HG02885 (cell line): ENCODE results near the gene JAKMIP1.

Source experiments
- ATAC-seq: cut with Tn5 transposase; IDR thresholded peaks from one replicate; pipeline ENCODE4 v1.9.1; 2021; ENCODE audit warnings: mild to moderate bottlenecking; ENCODE audit not compliant: unreplicated experiment, poor library complexity

Gene JAKMIP1

GRCh38 chr4:6123976-6124375 lies 76.4 kb downstream of the JAKMIP1 start:
- ATAC-seq = no peak

GRCh38 chr4:6123541-6123940 lies 76.8 kb downstream of the JAKMIP1 start:
- no peak for ATAC-seq

GRCh38 chr4:6123116-6123515 lies 77.2 kb downstream of the JAKMIP1 start:
- ATAC-seq = no peak

- ATAC-seq = no peak
These were observed 77.9 kb downstream of the JAKMIP1 start for GRCh38 chr4:6122496-6122895.

- no peak for ATAC-seq
These were observed 78.4 kb downstream of the JAKMIP1 start for GRCh38 chr4:6121941-6122340.

GRCh38 chr4:6121276-6121850 lies 79.0 kb downstream of the JAKMIP1 start:
- ATAC-seq = no peak

- no peak for ATAC-seq
These were observed 80.0 kb downstream of the JAKMIP1 start for GRCh38 chr4:6120361-6120760.

- no peak for ATAC-seq
These were observed 80.8 kb downstream of the JAKMIP1 start for GRCh38 chr4:6119507-6120020.

GRCh38 chr4:6118201-6118600 lies 82.1 kb downstream of the JAKMIP1 start:
- ATAC-seq = no peak

GRCh38 chr4:6116696-6117285 lies 83.6 kb downstream of the JAKMIP1 start:
- no peak for ATAC-seq

GRCh38 chr4:6115746-6116586 lies 84.4 kb downstream of the JAKMIP1 start:
- no peak for ATAC-seq

GRCh38 chr4:6115342-6115741 lies 85.0 kb downstream of the JAKMIP1 start:
- no peak for ATAC-seq

- ATAC-seq = no peak
These were observed 85.7 kb downstream of the JAKMIP1 start for GRCh38 chr4:6114601-6115000.

- no peak for ATAC-seq
These were observed 86.2 kb downstream of the JAKMIP1 start for GRCh38 chr4:6114181-6114580.

- no peak for ATAC-seq
These were observed 86.7 kb downstream of the JAKMIP1 start for GRCh38 chr4:6113641-6114040.

- no peak for ATAC-seq
These were observed 87.6 kb downstream of the JAKMIP1 start for GRCh38 chr4:6112606-6113290.

- no peak for ATAC-seq
These were observed 88.9 kb downstream of the JAKMIP1 start for GRCh38 chr4:6111354-6111960.

- no peak for ATAC-seq
These were observed 89.5 kb downstream of the JAKMIP1 start for GRCh38 chr4:6110681-6111353.

- ATAC-seq = no peak
These were observed 90.3 kb downstream of the JAKMIP1 start for GRCh38 chr4:6109842-6110560.
